K562 (cell line): ENCODE measurements around the gene ZMYND8. TPM values are rescaled to one million over a fixed set of nuclear protein-coding genes. Genes with fewer than 3 reads are reported as not detected.

Source experiments
- ATAC-seq: fragments of 200-7000 bp; cut with Tn5 transposase; 3 replicates; pipeline ENCODE4 v1.9.1; 2020; ENCODE audit warnings: moderate library complexity
- BruUV-seq: library from RNA; stranded (reverse); fragments of 400-500 nt; replicated peaks from 2 replicates; lab custom pipeline; 2021; lab: Mats Ljungman, UMichigan
- CTCF ChIA-PET: fragments of 300-600 bp; formaldehyde crosslinking; extraction: SDS; loops from one replicate; lab custom pipeline; 2021; ENCODE audit warnings: low intra/inter-chr PET ratio; lab: Yijun Ruan, JAX
- POLR2A ChIA-PET: fragments of 300-600, 350-650 bp; sonication (Branson Sonifier 250); formaldehyde crosslinking; extraction: SDS; loops from one replicate; lab custom pipeline; 2021; ENCODE audit warnings: antibody characterized with exemption, inconsistent platforms; lab: Yijun Ruan, JAX
- DNase-seq, 4 experiments: peaks; one replicate each; pipeline versions ENCODE4 v3.0.0 to v3.0.0-alpha.2; 2011 to 2018; ENCODE audit warnings: low spot score in 3 of 4, mixed read lengths in 3 of 4; ENCODE audit errors: extremely low read depth in 1 of 4
- FAIRE-seq: peaks from 2 replicates; lab custom pipeline; 2011; peaks lifted over from hg19 to GRCh38; lab: Jason Lieb, UNC
- H2AFZ ChIP-seq: 2 replicates; pipeline ENCODE4 v1.6.0; 2011; ENCODE audit warnings: low read depth, low read length, control low read depth, inconsistent platforms
- H3K27ac ChIP-seq: fragments of 200-600 bp; 3 replicates; pipeline ENCODE4 v1.8.0; 2011; ENCODE audit warnings: low read depth, mild to moderate bottlenecking, control low read depth, inconsistent platforms, low read length, moderate library complexity, mixed read lengths; ENCODE audit errors: extremely low read depth
- H3K27me3 ChIP-seq, 2 experiments: fragments of 300-600 bp in 1 of 2; 2 replicates in 1 of 2; 3 replicates in 1 of 2; pipeline versions ENCODE4 v1.6.0 to v1.8.0; 2011; ENCODE audit warnings: inconsistent platforms in 2 of 2, low read length in 2 of 2, mild to moderate bottlenecking in 1 of 2, mixed read lengths in 1 of 2, moderate library complexity in 1 of 2; ENCODE audit not compliant: control insufficient read depth in 2 of 2, insufficient read depth in 2 of 2
- H3K36me3 ChIP-seq: fragments of 300-600 bp; 3 replicates; pipeline ENCODE4 v1.8.0; 2011; ENCODE audit warnings: mild to moderate bottlenecking, low read length, inconsistent platforms; ENCODE audit not compliant: control insufficient read depth, insufficient read depth
- H3K4me1 ChIP-seq, 2 experiments: fragments of 200-600 bp in 1 of 2; replicated peaks in 1 of 2; 2 replicates in 1 of 2; 3 replicates in 1 of 2; pipeline versions ENCODE4 v1.5.1 to v1.8.0; 2011; ENCODE audit warnings: inconsistent platforms in 2 of 2, low read length in 2 of 2, mild to moderate bottlenecking in 1 of 2, mixed read lengths in 1 of 2, moderate library complexity in 1 of 2; ENCODE audit not compliant: control insufficient read depth in 2 of 2, insufficient read depth in 2 of 2
- H3K4me2 ChIP-seq: 2 replicates; pipeline ENCODE4 v1.6.1; 2011; ENCODE audit warnings: low read length, control low read depth, inconsistent platforms, mixed read lengths; ENCODE audit not compliant: insufficient read depth
- H3K4me3 ChIP-seq: fragments of 200-600 bp; sonication (generic), shearing (Covaris generic); 2 replicates; pipeline ENCODE4 v1.5.1; 2016; ENCODE audit warnings: control low read depth, inconsistent platforms
- H3K79me2 ChIP-seq: fragments of 200-600 bp; 3 replicates; pipeline ENCODE4 v1.8.0; 2011; ENCODE audit warnings: low read length, inconsistent platforms; ENCODE audit not compliant: control insufficient read depth, insufficient read depth
- H3K9ac ChIP-seq, 2 experiments: 2 replicates each; pipeline versions ENCODE4 v1.6.0 to v1.6.1; 2011; ENCODE audit warnings: low read depth in 2 of 2, low read length in 2 of 2, control low read depth in 1 of 2, inconsistent platforms in 1 of 2, mild to moderate bottlenecking in 1 of 2, mixed read lengths in 1 of 2; ENCODE audit not compliant: insufficient read depth in 1 of 2
- H3K9me1 ChIP-seq: one replicate; pipeline ENCODE4 v1.6.0; 2011; ENCODE audit warnings: inconsistent platforms, mild to moderate bottlenecking, low read length, moderate library complexity; ENCODE audit not compliant: control insufficient read depth, insufficient read depth
- H3K9me3 ChIP-seq: replicated peaks from 2 replicates; pipeline ENCODE4 v1.5.1; 2011; ENCODE audit warnings: low read depth, low read length, inconsistent platforms; ENCODE audit not compliant: control insufficient read depth, insufficient read depth
- H4K20me1 ChIP-seq: replicated peaks from 2 replicates; pipeline ENCODE4 v1.6.1; 2011; ENCODE audit warnings: low read length, inconsistent platforms, mixed read lengths; ENCODE audit not compliant: control insufficient read depth, insufficient read depth
- CREBBP ChIP-seq: IDR thresholded peaks from one replicate; pipeline ENCODE4 v1.6.1; 2012; ENCODE audit warnings: low read depth, mild to moderate bottlenecking, control low read depth, inconsistent platforms, low read length
- HDAC1 ChIP-seq, 2 experiments: fragments of 450-650 bp; IDR thresholded peaks; 2 replicates each; pipeline ENCODE4 v1.6.1; 2016 to 2017; ENCODE audit warnings: inconsistent platforms in 1 of 2, mild to moderate bottlenecking in 1 of 2, moderate library complexity in 1 of 2
- KDM2B ChIP-seq: fragments of 250-450 bp; sonication (Bioruptor Pico); IDR thresholded peaks from 2 replicates; pipeline ENCODE4 v1.8.0; 2021; ENCODE audit warnings: mild to moderate bottlenecking, moderate library complexity
- MXI1 ChIP-seq: IDR thresholded peaks from 2 replicates; pipeline ENCODE4 v1.6.1; 2011; ENCODE audit warnings: low read depth, mild to moderate bottlenecking, improper control_type of control experiment, low read length
- NCOA1 ChIP-seq: fragments of 450-650 bp; IDR thresholded peaks from 2 replicates; pipeline ENCODE4 v1.6.1; 2016; ENCODE audit warnings: low read depth
- PCBP2 ChIP-seq: fragments of 200-400 bp; formaldehyde crosslinking; IDR thresholded peaks from 2 replicates; pipeline ENCODE4 v1.6.1; 2018; ENCODE audit warnings: low read length, low read depth, mild to moderate bottlenecking, moderate library complexity; ENCODE audit not compliant: poor library complexity, severe bottlenecking
- RERE ChIP-seq: sonication (generic); formaldehyde crosslinking; IDR thresholded peaks from 2 replicates; pipeline ENCODE4 v1.8.0; 2023; ENCODE audit warnings: missing genetic modification reagents, mild to moderate bottlenecking, borderline replicate concordance
- RREB1 ChIP-seq: fragments of 250-450 bp; sonication (Bioruptor Pico); IDR thresholded peaks from 2 replicates; pipeline ENCODE4 v1.4.0; 2020
- TARDBP ChIP-seq: fragments of 450-650 bp; IDR thresholded peaks from 2 replicates; pipeline ENCODE4 v1.6.1; 2016
- ZC3H4 ChIP-seq: sonication (generic); formaldehyde crosslinking; IDR thresholded peaks from 2 replicates; pipeline ENCODE4 v1.9.0; 2021; ENCODE audit warnings: missing genetic modification reagents, borderline replicate concordance
- ZNF561 ChIP-seq: fragments of 450-650 bp; formaldehyde crosslinking; conservative IDR thresholded peaks from 2 replicates; pipeline ENCODE4 v1.4.0; 2020; ENCODE audit warnings: mild to moderate bottlenecking, moderate library complexity
- ZNF644 ChIP-seq: fragments of 200-800 bp; sonication (Bioruptor generic); IDR thresholded peaks from 2 replicates; pipeline ENCODE4 v1.6.1; 2016; ENCODE audit warnings: low read depth, missing genetic modification characterization, missing compliant biosample characterization
- WGBS: fragments of 100-300 bp; shearing (Covaris generic); methylation state at CpG from one replicate; pipeline ENCODE4 v1.1.6; 2016; ENCODE audit warnings: low coverage, mixed read lengths; ENCODE audit not compliant: insufficient coverage; ENCODE audit errors: missing lambda C conversion rate; 5-methylcytosine and 5-hydroxymethylcytosine counted together
- in situ Hi-C: fragments of 300-500 bp; cut with MboI; formaldehyde crosslinking; loops from 4 replicates; pipeline ENCODE4 v1.15.0; 2018; ENCODE audit warnings: inconsistent platforms, mixed read lengths
- intact Hi-C: fragments of 100-400 bp; cut with micrococcal nuclease; formaldehyde crosslinking; loops from 2 replicates; pipeline ENCODE4 v1.14.2; 2022
- polyA plus RNA-seq, 8 experiments: library from polyadenylated mRNA; depleted of rRNA in 4 of 8; stranded (reverse) in 5 of 8; unstranded in 3 of 8; fragments of >200 nt; fragmentation: Nextera tagmentation in 2 of 8; fragmentation: Illumina TruSeq in 1 of 8; extraction: Ambion mirVana in 2 of 8; extraction: Trizol in 1 of 8; gene quantifications; 2 replicates each; pipeline versions ENCODE4 v1.2.1 to v1.2.3, GENCODE V29; 2011 to 2014; ENCODE audit warnings: inconsistent platforms in 1 of 8, missing spikeins in 1 of 8
- total RNA-seq, 7 experiments: library from RNA; depleted of rRNA in 6 of 7; stranded (reverse); fragments of >200 nt in 6 of 7; fragmentation: Illumina TruSeq in 2 of 7; extraction: Trizol in 2 of 7; gene quantifications; 2 replicates each; pipeline versions ENCODE4 v1.2.1 to v1.2.3, GENCODE V29; 2011 to 2021; ENCODE audit warnings: low replicate concordance in 1 of 7

ZMYND8 gene
- total and polyA plus RNA-seq, 9 of the 15 experiments (the other 6 are each of a cell fraction or from before 2014, with no cell fraction given) = 31.8 to 148 (median 71.9) TPM

GRCh38 chr20:47213966-47214365 is 142.5 kb downstream of the ZMYND8 start:
- no peak for FAIRE-seq
- no peak overlapping the region for H3K27ac ChIP-seq
- H3K4me2 ChIP-seq = no peak overlapping the region
- WGBS = 79% methylated on average over 9 of the region's 9 CpGs
- TF ChIP-seq TARDBP = no peak
- TF ChIP-seq ZNF644 (tag) = no peak
- no peak for TF ChIP-seq ZNF561 (CRISPR knock-in tag)
- TF ChIP-seq CREBBP = no peak
- no peak for TF ChIP-seq HDAC1 (IDR thresholded peaks at IDR 0.05)
- TF ChIP-seq ZC3H4 = no peak
- no peak for TF ChIP-seq NCOA1
- no peak for TF ChIP-seq RERE
- TF ChIP-seq RREB1 (CRISPR knock-in tag) = no peak
- no peak for TF ChIP-seq KDM2B (CRISPR knock-in tag)
- TF ChIP-seq MXI1 = no peak
- TF ChIP-seq PCBP2 = no peak
- H3K4me3 ChIP-seq = no peak overlapping the region
- in situ Hi-C loops (no loop called here), intact Hi-C loops (no loop called here)
- H3K4me1 ChIP-seq = 0 out of 5 replicates have a peak, but pooled peaks cover 0 to under 1% of the 10 kb centered on the region in 2 experiments
- ChIA-PET POLR2A (interaction anchor here (1.1 to 1.4 kb wide), 2 partner anchors 8 to 30 kb away, joined by 3 to 4 read pairs; no protein-coding TSS in a partner anchor), CTCF (no interaction called here)
- no peak overlapping the region for H2AFZ ChIP-seq
- peaks cover 49% of the 10 kb centered on the region for H3K79me2 ChIP-seq
- peaks cover 99% of the 10 kb centered on the region for H3K36me3 ChIP-seq
- BruUV-seq = no TSS peak
- H3K27me3 ChIP-seq = no peaks in the 10 kb centered on the region
- H3K9me1 ChIP-seq = no peaks in the 10 kb centered on the region
- no peak for ATAC-seq
- H3K9me3 ChIP-seq = no peaks in the 10 kb centered on the region
- H4K20me1 ChIP-seq = peaks cover 18% of the 10 kb centered on the region; the same call in 1 of the 2 replicates
- H3K9ac ChIP-seq = no peak overlapping the region
- no peak for DNase-seq
